GM12878 (cell line): Measurements from ENCODE around the gene NDST4. TPM values are rescaled to one million over a fixed set of nuclear protein-coding genes. Genes with fewer than 3 reads are reported as not detected.

Experiments used
- ATAC-seq: fragments of 200-7000 bp; cut with Tn5 transposase; 3 replicates; pipeline ENCODE4 v1.9.1; 2020; ENCODE audit warnings: mild to moderate bottlenecking, moderate library complexity
- BruUV-seq: library from RNA; stranded (reverse); fragments of 400-500 nt; replicated peaks from 2 replicates; lab custom pipeline; 2021; lab: Mats Ljungman, UMichigan
- CTCF ChIA-PET: fragments of 300-600 bp; sonication (Branson Sonifier 250); formaldehyde crosslinking; extraction: SDS; loops from one replicate; lab custom pipeline; 2021; ENCODE audit warnings: inconsistent platforms; lab: Yijun Ruan, JAX
- POLR2A ChIA-PET: fragments of 350-600 bp; formaldehyde crosslinking; extraction: SDS; loops from one replicate; lab custom pipeline; 2021; ENCODE audit warnings: inconsistent platforms; lab: Charles Lee
- RAD21 ChIA-PET: fragments of 300-600 bp; sonication (Branson Sonifier 250); formaldehyde crosslinking; loops from one replicate; lab custom pipeline; 2023; ENCODE audit warnings: antibody characterized with exemption; ENCODE audit not compliant: unreplicated experiment; lab: Charles Lee
- SMC1A ChIA-PET: fragments of 300-600 bp; sonication (Branson Sonifier 250); formaldehyde crosslinking; loops from one replicate; lab custom pipeline; 2023; ENCODE audit not compliant: unreplicated experiment, uncharacterized antibody; lab: Charles Lee
- DNase-seq: peaks from one replicate; pipeline ENCODE4 v3.0.0-alpha.2; 2011; ENCODE audit warnings: low read depth, low spot score
- FAIRE-seq: peaks from 3 replicates; lab custom pipeline; 2011; peaks lifted over from hg19 to GRCh38; lab: Jason Lieb, UNC
- H2AFZ ChIP-seq: 2 replicates; pipeline ENCODE4 v1.6.0; 2011; ENCODE audit warnings: low read depth, low read length, control low read depth; ENCODE audit not compliant: control insufficient read depth
- H3K27ac ChIP-seq: 2 replicates; pipeline ENCODE4 v1.5.1; 2011; ENCODE audit warnings: control low read depth; ENCODE audit not compliant: control insufficient read depth, insufficient read depth
- H3K27me3 ChIP-seq, 2 experiments: replicated peaks in 1 of 2; 2 replicates each; pipeline versions ENCODE4 v1.6.0 to v1.6.1; 2011; ENCODE audit warnings: low read length in 1 of 2; ENCODE audit not compliant: control insufficient read depth in 2 of 2, insufficient read depth in 2 of 2
- H3K36me3 ChIP-seq, 2 experiments: 2 replicates each; pipeline ENCODE4 v1.5.1; 2011; ENCODE audit warnings: low read length in 1 of 2; ENCODE audit not compliant: control insufficient read depth in 2 of 2, insufficient read depth in 2 of 2
- H3K4me1 ChIP-seq: 2 replicates; pipeline ENCODE4 v1.6.1; 2011; ENCODE audit warnings: mild to moderate bottlenecking, low read length, moderate library complexity, mixed read lengths; ENCODE audit not compliant: control insufficient read depth, insufficient read depth
- H3K4me2 ChIP-seq: 2 replicates; pipeline ENCODE4 v1.6.0; 2011; ENCODE audit warnings: control low read depth; ENCODE audit not compliant: control insufficient read depth, insufficient read depth
- H3K4me3 ChIP-seq: fragments of 200-600 bp; sonication (generic); 2 replicates; pipeline ENCODE4 v1.5.1; 2016
- H3K79me2 ChIP-seq: 2 replicates; pipeline ENCODE4 v1.6.0; 2011; ENCODE audit warnings: low read length; ENCODE audit not compliant: control insufficient read depth, insufficient read depth
- H3K9ac ChIP-seq: 2 replicates; pipeline ENCODE4 v1.8.0; 2011; ENCODE audit warnings: low read length, control low read depth, mixed read lengths; ENCODE audit not compliant: control insufficient read depth, insufficient read depth
- H3K9me3 ChIP-seq: replicated peaks from 3 replicates; pipeline ENCODE4 v1.5.1; 2011; ENCODE audit warnings: mild to moderate bottlenecking, low read length; ENCODE audit not compliant: control insufficient read depth, insufficient read depth
- H4K20me1 ChIP-seq: 2 replicates; pipeline ENCODE4 v1.6.0; 2011; ENCODE audit not compliant: control insufficient read depth, insufficient read depth
- CREM ChIP-seq: IDR thresholded peaks from 2 replicates; pipeline ENCODE4 v1.6.1; 2014; ENCODE audit warnings: antibody characterized with exemption, low read depth
- FOS ChIP-seq: IDR thresholded peaks from 3 replicates; pipeline ENCODE4 v1.6.1; 2011; ENCODE audit warnings: borderline replicate concordance; ENCODE audit not compliant: insufficient read length; ENCODE audit errors: extremely low read depth
- NFYB ChIP-seq: IDR thresholded peaks from 2 replicates; pipeline ENCODE4 v1.6.1; 2011; ENCODE audit warnings: low read depth, mild to moderate bottlenecking, low read length, improper control_type of control experiment, moderate library complexity; ENCODE audit not compliant: insufficient read depth
- RAD51 ChIP-seq: fragments of 450-650 bp; IDR thresholded peaks from 2 replicates; pipeline ENCODE4 v1.6.1; 2016; ENCODE audit warnings: moderate library complexity, mild to moderate bottlenecking, inconsistent platforms
- RB1 ChIP-seq: fragments of 450-650 bp; formaldehyde crosslinking; IDR thresholded peaks from 2 replicates; pipeline ENCODE4 v1.6.1; 2017; ENCODE audit warnings: mild to moderate bottlenecking, borderline replicate concordance
- SMARCA5 ChIP-seq: fragments of 450-650 bp; IDR thresholded peaks from 2 replicates; pipeline ENCODE4 v1.6.1; 2017; ENCODE audit warnings: mild to moderate bottlenecking
- SMC3 ChIP-seq: IDR thresholded peaks from 2 replicates; pipeline ENCODE4 v1.6.1; 2011; ENCODE audit warnings: low read length, improper control_type of control experiment, borderline replicate concordance
- WGBS: methylation state at CpG from one replicate; pipeline ENCODE4 v1.1.6; 2016; ENCODE audit warnings: low lambda C conversion rate; ENCODE audit not compliant: insufficient replicate concordance, insufficient coverage; ENCODE audit errors: missing lambda C conversion rate; 5-methylcytosine and 5-hydroxymethylcytosine counted together
- in situ Hi-C: fragments of 300-500 bp; cut with MboI; formaldehyde crosslinking; loops from 9 replicates; pipeline ENCODE4 v1.14.3; 2018; ENCODE audit warnings: mixed read lengths
- intact Hi-C: fragments of 100-400 bp; cut with micrococcal nuclease; formaldehyde crosslinking; loops from one replicate; pipeline ENCODE4 v1.14.2; 2022; ENCODE audit not compliant: unreplicated experiment
- polyA plus RNA-seq, 11 experiments: library from polyadenylated mRNA; depleted of rRNA in 4 of 11; unstranded in 6 of 11; stranded (reverse) in 5 of 11; fragments of >200 nt; fragmentation: Nextera tagmentation in 4 of 11; fragmentation: Illumina TruSeq in 1 of 11; extraction: Ambion mirVana in 4 of 11; extraction: Trizol in 1 of 11; gene quantifications; 1 replicate in 1 of 11; 2 replicates in 10 of 11; pipeline versions ENCODE4 v1.2.1 to v1.2.3, GENCODE V29; 2011 to 2016; ENCODE audit warnings: inconsistent platforms in 2 of 11, missing spikeins in 2 of 11, low read depth in 1 of 11
- total RNA-seq, 4 experiments: library from RNA; depleted of rRNA in 3 of 4; stranded (reverse); fragments of >200 nt in 3 of 4; fragmentation: Illumina TruSeq in 1 of 4; extraction: Trizol in 1 of 4; gene quantifications; 2 replicates each; pipeline versions ENCODE4 v1.2.1 to v1.2.3, GENCODE V29; 2013 to 2021
- TF ChIP-seq, protein P1 (sequence below): IDR thresholded peaks from 2 replicates; pipeline ENCODE4 v1.6.1; 2012; ENCODE audit warnings: low read depth, low read length, improper control_type of control experiment

Gene NDST4
- total and polyA plus RNA-seq, 10 of the 15 experiments (the other 5 are each of a cell fraction or from before 2014, with no cell fraction given): 0.04 to 0.11 (median 0.07) TPM; not detected in 6

DNA sequence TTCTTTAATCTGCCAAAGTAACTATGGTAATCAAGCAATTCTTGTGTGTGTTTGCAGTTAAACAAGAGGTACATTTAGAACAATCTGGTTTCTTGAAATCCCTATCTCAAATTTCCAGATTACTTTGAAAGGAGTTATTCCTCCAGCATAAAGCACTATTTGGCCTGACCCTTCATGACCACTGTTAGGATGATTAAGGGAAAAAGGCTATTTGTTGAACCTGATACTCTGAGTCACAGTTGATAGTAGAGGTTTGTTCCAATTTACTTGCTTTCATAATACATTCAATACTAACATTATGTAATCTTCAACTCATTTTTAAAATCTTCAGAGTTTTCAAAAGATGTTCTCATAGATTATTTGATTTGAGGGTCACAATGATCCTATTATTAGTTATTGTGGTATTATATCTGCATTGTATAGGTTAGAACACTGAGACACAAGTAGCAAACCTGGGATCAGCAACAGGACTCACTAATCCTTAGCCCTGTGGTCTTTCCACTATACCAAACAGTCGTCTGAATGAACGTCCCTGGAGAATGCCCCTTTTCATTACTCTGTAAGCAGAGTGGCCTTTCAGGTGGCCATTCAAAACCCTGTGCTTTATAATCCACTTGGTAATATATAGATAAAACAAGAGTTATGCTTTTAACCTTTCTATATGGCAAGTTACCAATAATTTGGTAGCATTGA is 8.1 kb upstream of the NDST4 start:
- DNase-seq (no peak), FAIRE-seq (no peak), ATAC-seq (no peak)
- intact Hi-C loops: no loop called here
- Histone ChIP-seq H3K36me3 (no peaks in the 10 kb centered on the region), H3K79me2 (no peaks in the 10 kb centered on the region), H2AFZ (no peak overlapping the region), H3K4me2 (no peak overlapping the region), H3K9ac (no peak overlapping the region), H3K27me3 (no peaks in the 10 kb centered on the region; a peak in 1 of 4 replicates), H3K4me3 (no peak overlapping the region), H3K9me3 (no peaks in the 10 kb centered on the region), H4K20me1 (no peaks in the 10 kb centered on the region), H3K27ac (no peak overlapping the region), H3K4me1 (no peaks in the 10 kb centered on the region)
- CTCF ChIA-PET: no interaction called here
- TF ChIP-seq CREM (no peak), NFYB (no peak), RAD51 (no peak), SMC3 (no peak), FOS (no peak), RB1 (no peak), SMARCA5 (no peak)
- TF ChIP-seq, protein P1, sequence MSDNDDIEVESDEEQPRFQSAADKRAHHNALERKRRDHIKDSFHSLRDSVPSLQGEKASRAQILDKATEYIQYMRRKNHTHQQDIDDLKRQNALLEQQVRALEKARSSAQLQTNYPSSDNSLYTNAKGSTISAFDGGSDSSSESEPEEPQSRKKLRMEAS: no peak
- 0% methylated on average over 2 of the region's 2 CpGs for WGBS
- no TSS peak for BruUV-seq
- RAD21 ChIA-PET: no interaction called here
- POLR2A ChIA-PET: no interaction called here
- SMC1A ChIA-PET: no interaction called here
- in situ Hi-C loops: no loop called here
